Mesendoderm (in vitro differentiated cells): ENCODE data around the gene ACTR8.

ENCODE experiments used
- DNase-seq: peaks from one replicate; pipeline ENCODE4 v3.0.0; 2013
- H2AK5ac ChIP-seq: 2 replicates; pipeline ENCODE4 v1.6.1; 2013; ENCODE audit warnings: low read length, inconsistent platforms
- H2BK120ac ChIP-seq: 2 replicates; pipeline ENCODE4 v1.6.1; 2013; ENCODE audit warnings: low read depth, mild to moderate bottlenecking, low read length, moderate library complexity, mixed read lengths
- H2BK15ac ChIP-seq: replicated peaks from 2 replicates; pipeline ENCODE4 v1.6.1; 2013; ENCODE audit warnings: low read depth, mild to moderate bottlenecking, moderate library complexity
- H2BK5ac ChIP-seq: 2 replicates; pipeline ENCODE4 v1.6.1; 2013; ENCODE audit warnings: low read length, inconsistent platforms
- H3K18ac ChIP-seq: 2 replicates; pipeline ENCODE4 v1.6.1; 2013; ENCODE audit warnings: mild to moderate bottlenecking, low read length, mixed read lengths
- H3K23ac ChIP-seq: one replicate; pipeline ENCODE4 v1.6.1; 2013; ENCODE audit warnings: low read length
- H3K27ac ChIP-seq: 2 replicates; pipeline ENCODE4 v1.5.1; 2013; ENCODE audit warnings: low read depth, mild to moderate bottlenecking, inconsistent platforms, low read length, moderate library complexity
- H3K27me3 ChIP-seq: 2 replicates; pipeline ENCODE4 v1.6.1; 2013; ENCODE audit warnings: low read length, control low read depth, mild to moderate bottlenecking, inconsistent platforms; ENCODE audit not compliant: insufficient read depth, poor library complexity
- H3K36me3 ChIP-seq: 2 replicates; pipeline ENCODE4 v1.6.1; 2013; ENCODE audit warnings: low read length, inconsistent platforms; ENCODE audit not compliant: control insufficient read depth, insufficient read depth
- H3K4ac ChIP-seq: one replicate; pipeline ENCODE4 v1.6.1; 2013; ENCODE audit warnings: low read depth, mild to moderate bottlenecking, low read length, moderate library complexity
- H3K4me1 ChIP-seq: 2 replicates; pipeline ENCODE4 v1.6.1; 2013; ENCODE audit warnings: low read depth, low read length, inconsistent platforms; ENCODE audit not compliant: control insufficient read depth
- H3K4me2 ChIP-seq: 2 replicates; pipeline ENCODE4 v1.6.1; 2013; ENCODE audit warnings: low read length
- H3K4me3 ChIP-seq: 2 replicates; pipeline ENCODE4 v1.5.1; 2013; ENCODE audit warnings: mild to moderate bottlenecking, low read length
- H3K56ac ChIP-seq: one replicate; pipeline ENCODE4 v1.6.1; 2013; ENCODE audit warnings: low read length
- H3K79me1 ChIP-seq: 2 replicates; pipeline ENCODE4 v1.6.1; 2013; ENCODE audit warnings: low read length, inconsistent platforms
- H3K79me2 ChIP-seq: 2 replicates; pipeline ENCODE4 v1.6.1; 2013; ENCODE audit warnings: mild to moderate bottlenecking, low read length; ENCODE audit not compliant: control insufficient read depth, insufficient read depth
- H3K9ac ChIP-seq: 2 replicates; pipeline ENCODE4 v1.6.1; 2013; ENCODE audit warnings: low read length, inconsistent platforms
- H4K5ac ChIP-seq: one replicate; pipeline ENCODE4 v1.6.1; 2013; ENCODE audit warnings: low read length
- H4K8ac ChIP-seq: one replicate; pipeline ENCODE4 v1.6.1; 2013; ENCODE audit warnings: low read depth, mild to moderate bottlenecking, control low read depth, low read length, moderate library complexity
- WGBS: extraction: QIAGEN DNeasy Blood & Tissue Kit; methylation state at CpG from one replicate; pipeline ENCODE4 v1.1.7; 2013; ENCODE audit warnings: low lambda C conversion rate, missing lambda C conversion rate; ENCODE audit not compliant: insufficient coverage; ENCODE audit errors: extremely low coverage; 5-methylcytosine and 5-hydroxymethylcytosine counted together

Gene ACTR8

GRCh38 chr3:53823026-53823955 lies 58.7 kb downstream of the ACTR8 start:
- Histone ChIP-seq H3K27ac (no peak overlapping the region), H2BK15ac (no peak overlapping the region), H3K23ac (no peak overlapping the region), H3K4me1 (no peaks in the 10 kb centered on the region), H4K5ac (no peak overlapping the region), H4K8ac (no peak overlapping the region), H3K4me3 (no peak overlapping the region), H2BK120ac (no peak overlapping the region), H3K4me2 (no peak overlapping the region), H3K36me3 (no peaks in the 10 kb centered on the region), H3K9ac (no peak overlapping the region), H3K4ac (no peak overlapping the region), H3K56ac (no peak overlapping the region), H3K27me3 (no peaks in the 10 kb centered on the region), H2BK5ac (no peak overlapping the region), H3K79me2 (no peaks in the 10 kb centered on the region), H3K18ac (no peak overlapping the region), H3K79me1 (no peaks in the 10 kb centered on the region), H2AK5ac (no peak overlapping the region)
- no peak for DNase-seq
- WGBS = no CpG with 5 or more reads among the region's 67 CpGs

GRCh38 chr3:53822331-53822741 lies 59.6 kb downstream of the ACTR8 start:
- WGBS = no CpG with 5 or more reads among the region's 14 CpGs

GRCh38 chr3:53821631-53822121 lies 60.3 kb downstream of the ACTR8 start:
- no peak overlapping the region for H3K23ac ChIP-seq
- H3K36me3 ChIP-seq = no peaks in the 10 kb centered on the region
- no peak overlapping the region for H4K5ac ChIP-seq
- no peak for DNase-seq
- H3K79me2 ChIP-seq = no peaks in the 10 kb centered on the region
- no peak overlapping the region for H3K4me3 ChIP-seq
- no peak overlapping the region for H3K9ac ChIP-seq
- no peaks in the 10 kb centered on the region for H3K27me3 ChIP-seq
- H3K79me1 ChIP-seq = no peaks in the 10 kb centered on the region
- H3K27ac ChIP-seq = no peak overlapping the region
- H4K8ac ChIP-seq = no peak overlapping the region
- H3K4ac ChIP-seq = no peak overlapping the region
- H3K4me1 ChIP-seq = no peaks in the 10 kb centered on the region
- H3K4me2 ChIP-seq = no peak overlapping the region
- H2BK120ac ChIP-seq = no peak overlapping the region
- H3K18ac ChIP-seq = no peak overlapping the region
- no peak overlapping the region for H2BK15ac ChIP-seq
- H2BK5ac ChIP-seq = no peak overlapping the region
- H3K56ac ChIP-seq = no peak overlapping the region
- H2AK5ac ChIP-seq = no peak overlapping the region
- WGBS = no CpG with 5 or more reads among the region's 5 CpGs

More at GRCh38 chr3:53822331-53822741, 59.6 kb downstream of the ACTR8 start:
- no peak overlapping the region for H3K27ac ChIP-seq
- no peak overlapping the region for H3K56ac ChIP-seq
- H3K79me1 ChIP-seq = no peaks in the 10 kb centered on the region
- H3K27me3 ChIP-seq = no peaks in the 10 kb centered on the region
- no peak overlapping the region for H2BK120ac ChIP-seq
- no peak overlapping the region for H4K5ac ChIP-seq
- no peak overlapping the region for H2BK5ac ChIP-seq
- no peak overlapping the region for H3K4me3 ChIP-seq
- no peak overlapping the region for H3K23ac ChIP-seq
- no peak overlapping the region for H2AK5ac ChIP-seq
- H3K4me1 ChIP-seq = no peaks in the 10 kb centered on the region
- no peak overlapping the region for H3K4me2 ChIP-seq
- no peak for DNase-seq
- H3K79me2 ChIP-seq = no peaks in the 10 kb centered on the region
- H3K18ac ChIP-seq = no peak overlapping the region
- no peaks in the 10 kb centered on the region for H3K36me3 ChIP-seq
- no peak overlapping the region for H3K9ac ChIP-seq
- no peak overlapping the region for H4K8ac ChIP-seq
- no peak overlapping the region for H3K4ac ChIP-seq
- no peak overlapping the region for H2BK15ac ChIP-seq

- H3K23ac ChIP-seq = no peak overlapping the region
- no peak overlapping the region for H3K56ac ChIP-seq
- H3K36me3 ChIP-seq = no peaks in the 10 kb centered on the region
- H3K18ac ChIP-seq = no peak overlapping the region
- no peaks in the 10 kb centered on the region for H3K4me1 ChIP-seq
- no peak overlapping the region for H3K4ac ChIP-seq
- H2AK5ac ChIP-seq = no peak overlapping the region
- H3K79me1 ChIP-seq = no peaks in the 10 kb centered on the region
- no peak overlapping the region for H4K5ac ChIP-seq
- no peak overlapping the region for H3K4me3 ChIP-seq
- no peak for DNase-seq
- WGBS = no CpG with 5 or more reads among the region's 21 CpGs
- no peak overlapping the region for H3K27ac ChIP-seq
- H3K9ac ChIP-seq = no peak overlapping the region
- no peak overlapping the region for H3K4me2 ChIP-seq
- no peak overlapping the region for H2BK15ac ChIP-seq
- H3K27me3 ChIP-seq = no peaks in the 10 kb centered on the region
- H2BK120ac ChIP-seq = no peak overlapping the region
- no peak overlapping the region for H4K8ac ChIP-seq
- H2BK5ac ChIP-seq = no peak overlapping the region
- no peaks in the 10 kb centered on the region for H3K79me2 ChIP-seq
These were observed 61.0 kb downstream of the ACTR8 start for GRCh38 chr3:53820756-53821580.

- H2BK120ac ChIP-seq = no peak overlapping the region
- no peak overlapping the region for H2BK5ac ChIP-seq
- H3K27me3 ChIP-seq = no peaks in the 10 kb centered on the region
- no peak for DNase-seq
- no peak overlapping the region for H3K9ac ChIP-seq
- H3K4me2 ChIP-seq = no peak overlapping the region
- no peak overlapping the region for H3K4me3 ChIP-seq
- H3K4me1 ChIP-seq = no peaks in the 10 kb centered on the region
- H4K8ac ChIP-seq = no peak overlapping the region
- no peak overlapping the region for H4K5ac ChIP-seq
- H3K18ac ChIP-seq = no peak overlapping the region
- no peak overlapping the region for H2AK5ac ChIP-seq
- no peaks in the 10 kb centered on the region for H3K79me2 ChIP-seq
- H2BK15ac ChIP-seq = no peak overlapping the region
- no CpG with 5 or more reads among the region's 5 CpGs for WGBS
- H3K27ac ChIP-seq = no peak overlapping the region
- no peak overlapping the region for H3K56ac ChIP-seq
- H3K23ac ChIP-seq = no peak overlapping the region
- no peaks in the 10 kb centered on the region for H3K79me1 ChIP-seq
- no peaks in the 10 kb centered on the region for H3K36me3 ChIP-seq
- no peak overlapping the region for H3K4ac ChIP-seq
These were observed 61.9 kb downstream of the ACTR8 start for GRCh38 chr3:53820084-53820483.
